Gastroesophageal sphincter (tissue), 4 donors: ENCODE data around the gene AGR2. TPM values are rescaled to one million over a fixed set of nuclear protein-coding genes. Genes with fewer than 3 reads are reported as not detected.

Experiments
- ATAC-seq: fragments of 150-250 bp; one replicate; pipeline ENCODE4 v1.9.1; 2016; ENCODE audit warnings: mild to moderate bottlenecking, moderate library complexity
- H3K27ac ChIP-seq, 4 donors: fragments of 200-600 bp; sonication (generic) in 3 of 4; 1 replicate in 3 of 4; 2 replicates in 1 of 4; pipeline ENCODE4 v1.5.1; 2016 to 2019
- H3K27me3 ChIP-seq: fragments of 200-600 bp; sonication (generic); one replicate; pipeline ENCODE4 v1.5.1; 2019
- H3K36me3 ChIP-seq, 2 donors: fragments of 200-600 bp; sonication (generic); one replicate each; pipeline ENCODE4 v1.5.1; 2019; ENCODE audit warnings: control low read depth in 1 of 2
- H3K4me1 ChIP-seq, 3 donors: fragments of 200-600 bp; sonication (generic); 1 replicate in 2 of 3; 2 replicates in 1 of 3; pipeline ENCODE4 v1.5.1; 2016 to 2019; ENCODE audit warnings: control low read depth in 2 of 3
- H3K4me3 ChIP-seq, 2 donors: fragments of 200-600 bp; sonication (generic); one replicate each; pipeline ENCODE4 v1.5.1; 2019; ENCODE audit warnings: mild to moderate bottlenecking in 1 of 2, moderate library complexity in 1 of 2
- H3K9me3 ChIP-seq, 3 donors: fragments of 200-600 bp; sonication (generic); one replicate each; pipeline ENCODE4 v1.5.1; 2017 to 2019; ENCODE audit warnings: control low read depth in 2 of 3
- CTCF ChIP-seq, 4 experiments: fragments of 200-600 bp in 2 of 4; fragments of 450-650 bp in 2 of 4; sonication (generic) in 1 of 4; IDR thresholded peaks; one replicate each; pipeline ENCODE4 v1.5.1; 2017 to 2019; ENCODE audit warnings: antibody characterized with exemption in 4 of 4, mild to moderate bottlenecking in 2 of 4, moderate library complexity in 2 of 4
- EP300 ChIP-seq: sonication (generic); formaldehyde crosslinking; IDR thresholded peaks from one replicate; pipeline ENCODE4 v1.6.1; 2017; ENCODE audit warnings: antibody characterized with exemption, mild to moderate bottlenecking
- POLR2A ChIP-seq, 2 donors: fragments of 450-650 bp; IDR thresholded peaks; one replicate each; pipeline ENCODE4 v1.6.1; 2017; ENCODE audit warnings: antibody characterized with exemption in 2 of 2, mild to moderate bottlenecking in 2 of 2, moderate library complexity in 1 of 2
- POLR2AphosphoS5 ChIP-seq: sonication (generic); formaldehyde crosslinking; IDR thresholded peaks from one replicate; pipeline ENCODE4 v1.6.1; 2017; ENCODE audit warnings: antibody characterized with exemption
- WGBS, 2 donors: methylation state at CpG; one replicate each; pipeline ENCODE4 v1.1.5; 2018; ENCODE audit warnings: low coverage in 1 of 2; 5-methylcytosine and 5-hydroxymethylcytosine counted together
- total RNA-seq, 4 donors: library from RNA; depleted of rRNA; stranded (reverse); fragments of >200 nt; gene quantifications; one replicate each; pipeline ENCODE4 v1.1.0, GENCODE V29; 2016

Gene AGR2
- total RNA-seq, 4 donors from 2014 or later = 12.8 TPM; not detected in 3

DNA sequence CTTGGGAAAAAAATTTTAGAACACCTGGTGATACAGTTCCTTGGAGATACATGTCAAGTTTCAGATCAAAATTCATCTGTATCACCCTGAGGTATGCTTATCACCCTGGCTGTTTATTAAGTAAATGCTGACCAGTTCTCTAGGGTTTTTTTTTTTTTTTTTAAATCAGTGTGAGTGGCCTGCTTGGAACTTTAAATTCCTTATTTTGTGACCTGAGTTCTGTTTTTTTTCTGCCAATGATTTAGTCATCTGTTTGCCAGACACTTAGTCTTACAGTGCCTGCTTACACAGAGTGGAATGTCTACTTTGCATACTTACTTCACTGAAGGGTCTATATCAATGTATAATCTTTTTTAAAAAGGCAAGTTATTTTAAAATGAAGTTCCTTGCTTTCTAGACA lies 49.4 kb downstream of the AGR2 start:
- Histone ChIP-seq H3K4me3 (peak overlapping the region in 1 of 2 donors; percentile 68), H3K27ac (no peak overlapping the region), H3K4me1 (peaks cover 0 to 17% (median 6%) of the 10 kb centered on the region in 3 donors), H3K9me3 (no peaks in the 10 kb centered on the region), H3K36me3 (no peaks in the 10 kb centered on the region), H3K27me3 (peaks cover 10% of the 10 kb centered on the region)
- TF ChIP-seq EP300 = no peak
- ATAC-seq = no peak

GRCh38 chr7:16754856-16755317 lies 49.9 kb downstream of the AGR2 start:
- Histone ChIP-seq H3K4me3 (peak overlapping the region in 1 of 2 donors; percentile 68), H3K9me3 (no peaks in the 10 kb centered on the region), H3K27ac (peak overlapping the region in 1 of 4 donors; percentile 65), H3K36me3 (no peaks in the 10 kb centered on the region), H3K27me3 (peaks cover 10% of the 10 kb centered on the region), H3K4me1 (peaks cover 0 to 17% (median 6%) of the 10 kb centered on the region in 3 donors)
- 73 to 84% methylated on average over 4 to 6 of the region's 6 CpGs for WGBS, 2 donors
- no peak for ATAC-seq
- TF ChIP-seq POLR2A (IDR thresholded peaks at IDR 0.05) (no peak), CTCF (IDR thresholded peaks at IDR 0.05) (no peak), EP300 (no peak), POLR2AphosphoS5 (no peak)

DNA sequence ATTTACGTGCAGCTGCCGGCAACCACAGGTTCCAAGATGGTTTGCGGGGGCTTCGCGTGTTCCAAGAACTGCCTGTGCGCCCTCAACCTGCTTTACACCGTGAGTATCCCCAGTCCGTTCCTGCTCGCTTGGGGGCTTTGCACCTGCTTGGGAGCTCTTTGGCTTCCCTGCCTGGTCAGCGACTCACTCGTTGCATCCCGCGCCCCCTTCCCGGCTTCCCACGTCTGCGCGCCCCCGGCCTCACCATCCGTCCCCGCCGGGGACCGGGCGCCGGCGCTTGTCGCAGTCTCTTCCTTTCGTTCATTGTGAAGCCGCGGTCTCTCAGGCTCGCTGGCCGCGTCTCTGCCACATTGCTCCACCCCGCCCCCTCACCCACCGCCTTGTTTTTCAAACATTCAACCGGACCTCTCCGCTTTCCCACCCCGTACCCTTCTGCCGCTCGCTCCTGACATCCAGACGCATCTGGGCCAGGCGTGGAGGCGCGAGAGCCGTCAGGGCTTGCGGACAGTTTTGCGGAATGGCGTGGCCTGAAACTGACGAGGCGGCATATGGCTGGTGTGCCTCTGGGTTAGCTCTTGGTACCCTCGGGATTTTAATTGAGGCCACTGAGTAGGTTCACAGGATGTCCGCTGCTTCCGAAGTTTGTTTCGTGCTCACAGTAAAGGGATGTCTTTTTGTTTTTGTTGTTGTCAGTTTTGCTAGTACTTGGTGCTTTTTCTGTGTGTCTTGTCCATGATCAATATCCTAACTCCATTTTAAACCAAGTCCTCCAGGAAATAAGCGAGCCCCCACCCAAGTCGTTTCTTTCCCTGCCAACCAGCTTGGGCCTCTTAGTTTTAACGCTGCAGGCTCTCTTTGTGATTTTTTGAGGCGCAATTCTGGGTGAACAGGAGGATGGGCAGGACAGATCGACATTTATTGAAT lies 50.6 kb downstream of the AGR2 start:
- TF ChIP-seq CTCF (IDR thresholded peaks at IDR 0.05) = no peak
- Histone ChIP-seq H3K9me3 (no peaks in the 10 kb centered on the region), H3K4me3 (peak overlapping the region; percentile 43 to 68), H3K4me1 (peaks cover 0 to 17% (median 6%) of the 10 kb centered on the region in 3 donors), H3K36me3 (no peaks in the 10 kb centered on the region), H3K27me3 (peaks cover 10% of the 10 kb centered on the region), H3K27ac (peak overlapping the region in 2 of 4 donors; percentile 35 to 65)
- ATAC-seq = peak; percentile 35
- 13 to 26% methylated on average over 21 to 24 of the region's 58 CpGs for WGBS, 2 donors

GRCh38 chr7:16753102-16753931 lies 51.5 kb downstream of the AGR2 start, which contains the start of gene TSPAN13:
TSPAN13 (plus strand) TSS chr7:16753755; CDS start chr7:16753968, 213 bp downstream.
- WGBS, 2 donors = 53 to 92% methylated on average over 2 to 3 of the region's 48 CpGs

More at GRCh38 chr7:16753102-16753931, 51.5 kb downstream of the AGR2 start, which contains the start of gene TSPAN13:
- H3K9me3 ChIP-seq = no peaks in the 10 kb centered on the region
- H3K27ac ChIP-seq = peak within 1 kb of the TSS in 2 of 4 donors; percentile 35 to 65
- peak within 1 kb of the TSS; percentile 43 to 68 for H3K4me3 ChIP-seq
- peaks cover 10% of the 10 kb centered on the region for H3K27me3 ChIP-seq
- TF ChIP-seq CTCF (IDR thresholded peaks at IDR 0.05) (no peak), POLR2A (IDR thresholded peaks at IDR 0.05) (no peak), POLR2AphosphoS5 (no peak), EP300 (no peak)
- peak; percentile 57 for ATAC-seq
- no peaks in the 10 kb centered on the region for H3K36me3 ChIP-seq
- peaks cover 0 to 17% (median 6%) of the 10 kb centered on the region in 3 donors for H3K4me1 ChIP-seq
